B cell (primary cell): ENCODE data around the gene RALGAPA2. TPM values are rescaled to one million over a fixed set of nuclear protein-coding genes. Genes with fewer than 3 reads are reported as not detected.
A peak's percentile ranks its signal among the peaks of the same experiment; 100 is the strongest.

Experiments used
- ATAC-seq: fragments of 200-7000 bp; cut with Tn5 transposase; one replicate; pipeline ENCODE4 v1.10.0; 2021; ENCODE audit warnings: low read depth, mild to moderate bottlenecking, moderate number of reproducible peaks, moderate library complexity
- CTCF ChIA-PET: fragments of 350-600 bp; sonication (Branson Sonifier 250); formaldehyde crosslinking; loops from one replicate; lab custom pipeline; 2021; ENCODE audit warnings: antibody characterized with exemption, inconsistent platforms; lab: Charles Lee
- POLR2A ChIA-PET: fragments of 350-600 bp; sonication (Branson Sonifier 250); formaldehyde crosslinking; loops from one replicate; lab custom pipeline; 2021; ENCODE audit warnings: antibody characterized with exemption; lab: Charles Lee
- DNase-seq: peaks from one replicate; pipeline ENCODE4 v3.0.0; 2013
- H2AFZ ChIP-seq: 2 replicates; pipeline ENCODE4 v1.6.1; 2012; ENCODE audit warnings: mild to moderate bottlenecking, low read depth, low read length; ENCODE audit not compliant: insufficient read depth, poor library complexity, severe bottlenecking
- H3K27ac ChIP-seq, 2 donors: 1 replicate in 1 of 2; 2 replicates in 1 of 2; pipeline ENCODE4 v1.5.1; 2012 to 2013; ENCODE audit warnings: low read length in 2 of 2, mild to moderate bottlenecking in 2 of 2, moderate library complexity in 1 of 2
- H3K27me3 ChIP-seq, 4 experiments: fragments of 200-600 bp in 1 of 4; sonication (generic) in 1 of 4; replicated peaks in 1 of 4; 1 replicate in 2 of 4; 2 replicates in 2 of 4; pipeline versions ENCODE4 v1.6.1 to v1.7.0; 2013 to 2016; ENCODE audit warnings: low read length in 3 of 4, mild to moderate bottlenecking in 2 of 4, mixed read lengths in 1 of 4, moderate library complexity in 1 of 4; ENCODE audit not compliant: insufficient read depth in 4 of 4, control insufficient read depth in 3 of 4; ENCODE audit errors: control extremely low read depth in 1 of 4
- H3K36me3 ChIP-seq, 2 experiments: replicated peaks in 1 of 2; 1 replicate in 1 of 2; 2 replicates in 1 of 2; pipeline versions ENCODE4 v1.6.1 to v1.7.1; 2013; ENCODE audit warnings: low read length in 1 of 2; ENCODE audit not compliant: insufficient read depth in 2 of 2, control insufficient read depth in 1 of 2; ENCODE audit errors: control extremely low read depth in 1 of 2, extremely low read depth in 1 of 2
- H3K4me1 ChIP-seq, 2 donors: fragments of 200-600 bp in 1 of 2; sonication (generic) in 1 of 2; 1 replicate in 1 of 2; 2 replicates in 1 of 2; pipeline versions ENCODE4 v1.5.1 to v1.6.1; 2013 to 2017; ENCODE audit warnings: low read length in 2 of 2; ENCODE audit not compliant: control insufficient read depth in 2 of 2, insufficient read depth in 2 of 2
- H3K4me2 ChIP-seq: replicated peaks from 2 replicates; pipeline ENCODE3; 2012; ENCODE audit warnings: mild to moderate bottlenecking, low read depth, low read length; ENCODE audit not compliant: poor library complexity, severe bottlenecking
- H3K4me3 ChIP-seq, 5 experiments: fragments of 200-600 bp in 1 of 5; sonication (generic) in 1 of 5; 1 replicate in 3 of 5; 2 replicates in 2 of 5; pipeline versions ENCODE4 v1.5.1 to v1.7.0; 2011 to 2016; ENCODE audit warnings: low read length in 4 of 5, mild to moderate bottlenecking in 4 of 5, low read depth in 2 of 5, control low read depth in 1 of 5, moderate library complexity in 1 of 5; ENCODE audit not compliant: insufficient read depth in 1 of 5; ENCODE audit errors: control extremely low read depth in 1 of 5, extremely low read depth in 1 of 5
- H3K79me2 ChIP-seq: fragments of 200-600 bp; sonication (generic); one replicate; pipeline ENCODE4 v1.6.0; 2016; ENCODE audit warnings: low read length; ENCODE audit not compliant: control insufficient read depth, insufficient read depth
- H3K9ac ChIP-seq: fragments of 200-600 bp; sonication (generic); 2 replicates; pipeline ENCODE4 v1.6.1; 2017; ENCODE audit warnings: mild to moderate bottlenecking, low read length, moderate library complexity
- H3K9me3 ChIP-seq, 3 donors: one replicate each; pipeline versions ENCODE4 v1.6.1 to v1.7.1; 2013; ENCODE audit warnings: low read length in 2 of 3; ENCODE audit not compliant: control insufficient read depth in 2 of 3, insufficient read depth in 1 of 3; ENCODE audit errors: control extremely low read depth in 1 of 3
- H4K20me1 ChIP-seq: 2 replicates; pipeline ENCODE4 v1.6.0; 2012; ENCODE audit warnings: mild to moderate bottlenecking, low read length; ENCODE audit not compliant: insufficient read depth, control insufficient read depth, poor library complexity, severe bottlenecking
- H3K27ac Mint-ChIP-seq: one replicate; pipeline ENCODE4 v1.8.0; 2021; ENCODE audit warnings: mixed read lengths
- H3K27me3 Mint-ChIP-seq: one replicate; pipeline ENCODE4 v1.8.0; 2021; ENCODE audit warnings: mixed read lengths
- H3K4me1 Mint-ChIP-seq: one replicate; pipeline ENCODE4 v1.8.0; 2021; ENCODE audit warnings: mixed read lengths
- H3K4me3 Mint-ChIP-seq: one replicate; pipeline ENCODE4 v1.8.0; 2021; ENCODE audit warnings: mixed read lengths
- H3K9me3 Mint-ChIP-seq: one replicate; pipeline ENCODE4 v1.8.0; 2022; ENCODE audit warnings: mixed read lengths; ENCODE audit not compliant: insufficient read depth
- CTCF ChIP-seq: fragments of 200-600 bp; IDR thresholded peaks from one replicate; pipeline ENCODE4 v1.8.0; 2022; ENCODE audit warnings: antibody characterized with exemption, mild to moderate bottlenecking
- EZH2 ChIP-seq: IDR thresholded peaks from 2 replicates; pipeline ENCODE4 v1.6.1; 2012; ENCODE audit warnings: borderline replicate concordance, low read depth, mild to moderate bottlenecking, moderate library complexity, low read length; ENCODE audit not compliant: insufficient read depth, poor library complexity, severe bottlenecking
- WGBS: methylation state at CpG from one replicate; pipeline ENCODE4 v1.1.5; 2013; ENCODE audit warnings: missing lambda C conversion rate; ENCODE audit not compliant: insufficient coverage; 5-methylcytosine and 5-hydroxymethylcytosine counted together
- intact Hi-C: fragments of 100-400 bp; cut with micrococcal nuclease; formaldehyde crosslinking; loops from one replicate; pipeline ENCODE4 v1.10.0; 2022
- polyA plus RNA-seq: library from polyadenylated mRNA; depleted of rRNA; stranded (reverse); fragments of >200 nt; gene quantifications from 2 replicates; pipeline ENCODE4 v1.2.3, GENCODE V29; 2012
- total RNA-seq, 2 donors: library from RNA; stranded (reverse); fragments of 120-200 nt in 1 of 2; gene quantifications; 1 replicate in 1 of 2; 2 replicates in 1 of 2; pipeline versions ENCODE4 v1.2.3 to v1.2.4, GENCODE V29; 2013 to 2022

The RALGAPA2 gene
- total and polyA plus RNA-seq, 2 donors (not counting 1 experiment from before 2014, with no cell fraction given) = 6.4 to 33.1 TPM

- Histone ChIP-seq H4K20me1 (no peaks in the 10 kb centered on the region), H3K9me3 (no peaks in the 10 kb centered on the region), H3K9ac (no peak overlapping the region), H3K4me1 (no peaks in the 10 kb centered on the region), H3K4me2 (no peak overlapping the region), H3K27ac (no peak overlapping the region), H3K27me3 (no peaks in the 10 kb centered on the region), H3K79me2 (no peaks in the 10 kb centered on the region), H2AFZ (no peak overlapping the region), H3K36me3 (peaks cover 5 to 7% of the 10 kb centered on the region in 2 experiments), H3K4me3 (no peak overlapping the region)
- Mint-ChIP-seq H3K27ac (no peak overlapping the region), H3K9me3 (no peaks in the 10 kb centered on the region), H3K4me3 (no peak overlapping the region), H3K4me1 (no peaks in the 10 kb centered on the region), H3K27me3 (no peaks in the 10 kb centered on the region)
- DNase-seq = no peak
- ChIA-PET CTCF (interaction anchor here (1.2 kb wide), 1 partner anchor 482 kb away, joined by 3 read pairs; no protein-coding TSS in a partner anchor), POLR2A (no interaction called here)
- TF ChIP-seq EZH2 (no peak), CTCF (no peak)
- intact Hi-C loops = no loop called here
- 95% methylated on average over 6 of the region's 6 CpGs for WGBS
- ATAC-seq = no peak
Measured at GRCh38 chr20:20571068-20571780, 141.2 kb downstream of the RALGAPA2 start.

GRCh38 chr20:20568604-20569205 lies 143.7 kb downstream of the RALGAPA2 start:
- Mint-ChIP-seq H3K4me3 (no peak overlapping the region), H3K9me3 (no peaks in the 10 kb centered on the region), H3K27ac (no peak overlapping the region), H3K4me1 (no peaks in the 10 kb centered on the region), H3K27me3 (no peaks in the 10 kb centered on the region)
- no peak overlapping the region for H3K4me2 ChIP-seq
- no peak overlapping the region for H3K27ac ChIP-seq
- peak; percentile 39 for DNase-seq
- no CpG with 5 or more reads among the region's 3 CpGs for WGBS
- no peak overlapping the region for H3K9ac ChIP-seq
- H3K4me1 ChIP-seq = no peaks in the 10 kb centered on the region
- ATAC-seq = no peak
- intact Hi-C loops = loop anchor here (1.0 kb wide), 1 partner anchor 208 kb away; no protein-coding TSS in a partner anchor
- CTCF ChIA-PET = interaction anchor here (0.8 to 2.5 kb wide), 2 partner anchors 209 to 485 kb away, joined by 3 to 15 read pairs; no protein-coding TSS in a partner anchor
- H3K4me3 ChIP-seq = no peak overlapping the region
- H3K27me3 ChIP-seq = no peaks in the 10 kb centered on the region
- POLR2A ChIA-PET = no interaction called here
- no peaks in the 10 kb centered on the region for H4K20me1 ChIP-seq
- H2AFZ ChIP-seq = no peak overlapping the region
- H3K79me2 ChIP-seq = no peaks in the 10 kb centered on the region
- no peak for TF ChIP-seq EZH2
- peak; percentile 86 for TF ChIP-seq CTCF
- no peaks in the 10 kb centered on the region for H3K9me3 ChIP-seq
- peaks cover under 1 to 5% of the 10 kb centered on the region in 2 experiments for H3K36me3 ChIP-seq
